Fibroblast of peridontal ligament (primary cell): ENCODE data around the gene CACNA1G.

Source experiments
- DNase-seq: peaks from one replicate; pipeline ENCODE4 v3.0.0-alpha.2; 2010; ENCODE audit errors: extremely low read depth

Gene CACNA1G

DNA sequence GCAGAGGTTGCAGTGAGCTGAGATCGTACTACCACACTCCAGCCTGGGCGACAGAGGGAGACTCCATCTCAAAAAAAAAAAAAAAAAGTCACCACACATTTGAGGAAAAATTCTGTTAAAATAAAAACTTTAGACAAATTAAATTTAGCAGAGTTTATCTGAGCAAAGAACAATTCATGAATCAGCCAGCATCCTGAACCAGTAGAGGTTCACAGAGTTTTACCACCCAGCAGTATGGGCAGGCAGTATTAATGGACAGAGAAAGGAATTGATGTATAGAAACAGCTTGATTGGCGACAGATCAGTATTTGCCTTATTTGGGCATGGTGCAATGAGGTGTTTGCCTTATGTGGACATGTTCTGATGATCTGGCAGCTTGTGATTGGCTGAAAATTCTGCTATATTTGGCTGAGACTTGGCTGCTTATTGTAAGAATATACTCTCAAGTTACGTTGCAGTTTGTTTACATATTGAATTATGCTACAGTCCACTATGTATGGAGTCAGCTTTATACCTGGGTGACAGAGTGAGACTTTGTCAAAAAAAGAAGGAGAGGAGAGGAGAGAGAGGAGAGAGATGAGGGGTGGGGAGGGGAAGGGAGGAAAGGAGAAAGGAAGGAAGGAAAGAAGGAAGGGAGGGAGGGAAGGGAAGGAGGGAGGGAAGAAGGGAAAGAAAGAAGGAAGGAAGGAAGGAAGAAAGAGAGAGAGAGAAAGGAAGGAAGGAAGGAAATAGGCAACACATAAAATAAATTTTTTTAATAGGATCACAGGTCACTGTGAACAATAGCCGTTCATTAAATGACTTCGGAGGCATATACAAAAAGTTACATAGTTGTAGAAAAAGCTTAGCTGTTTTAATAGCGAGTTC is 88.8 kb downstream of the CACNA1G start:
- DNase-seq: peak; percentile 18

DNA sequence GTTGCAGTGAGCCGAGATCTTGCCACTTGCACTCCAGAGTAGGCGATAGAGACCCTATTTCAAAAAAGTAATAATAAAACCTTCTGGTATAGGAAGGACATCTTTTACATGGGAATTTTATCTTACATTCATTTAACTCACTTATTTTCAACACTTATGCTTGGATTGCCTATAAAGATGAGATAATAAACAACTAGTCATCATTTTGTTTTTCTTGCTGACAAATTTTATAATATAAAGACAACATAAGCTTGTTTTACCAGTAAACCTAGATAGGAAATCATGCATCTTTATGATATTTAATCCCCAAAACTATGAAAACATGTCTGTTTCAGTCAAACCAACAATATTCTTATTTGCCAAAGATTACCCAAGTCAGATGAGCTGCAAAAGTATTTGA is 91.1 kb downstream of the CACNA1G start:
- no peak for DNase-seq

DNA sequence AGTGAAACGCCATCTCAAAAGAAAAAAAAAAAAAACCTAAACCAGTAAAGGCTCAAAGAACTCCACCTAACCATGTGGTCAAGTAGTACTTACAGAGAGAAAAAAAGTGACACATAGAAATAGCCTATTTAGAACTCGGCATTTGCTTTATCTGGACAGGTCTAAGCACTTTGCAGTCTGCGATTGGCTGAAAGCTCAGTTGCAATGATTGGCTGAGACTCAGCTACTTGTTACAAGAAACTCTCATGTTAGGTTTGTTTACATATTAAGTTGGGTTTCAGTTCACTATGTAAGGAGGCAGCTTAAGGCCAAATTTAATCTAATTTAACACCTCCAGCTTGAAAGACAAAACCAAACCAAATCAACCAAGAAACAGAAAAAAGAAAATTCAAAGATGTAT is 93.2 kb downstream of the CACNA1G start:
- no peak for DNase-seq

DNA sequence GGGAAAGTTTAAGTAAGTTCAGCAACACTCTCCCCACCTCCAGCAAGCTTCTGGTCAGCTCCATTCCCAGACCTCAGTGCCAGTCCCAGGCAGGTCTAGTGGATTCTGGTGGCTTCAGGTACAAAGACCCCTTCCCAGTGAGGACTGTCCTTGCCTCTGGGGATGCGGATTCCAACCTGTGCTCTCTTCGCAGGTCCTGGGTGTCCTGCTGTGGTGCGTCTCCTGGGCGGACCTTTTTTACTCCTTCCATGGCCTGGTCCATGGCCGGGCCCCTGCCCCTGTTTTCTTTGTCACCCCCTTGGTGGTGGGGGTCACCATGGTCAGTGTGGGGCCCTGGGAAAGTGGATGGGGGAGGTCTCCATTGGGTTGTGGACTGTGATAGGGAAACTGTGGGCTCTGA is 96.0 kb downstream of the CACNA1G start:
- DNase-seq: no peak

DNA sequence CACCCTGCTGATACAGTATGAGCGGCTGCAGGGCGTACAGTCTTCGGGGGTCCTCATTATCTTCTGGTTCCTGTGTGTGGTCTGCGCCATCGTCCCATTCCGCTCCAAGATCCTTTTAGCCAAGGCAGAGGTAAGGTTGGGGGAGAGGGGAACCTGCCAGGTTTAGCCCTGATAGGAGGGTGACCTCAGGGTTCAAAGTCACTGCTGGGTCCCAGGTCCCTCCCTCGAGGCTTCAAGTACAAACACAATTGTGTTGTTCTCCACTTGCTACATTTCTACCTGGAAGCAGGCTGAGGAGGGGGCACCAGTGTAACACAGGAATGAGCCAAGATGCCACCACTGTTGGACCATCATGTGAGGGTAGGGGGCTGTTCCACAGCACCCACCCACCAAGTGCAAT is 96.5 kb downstream of the CACNA1G start:
- DNase-seq: no peak

DNA sequence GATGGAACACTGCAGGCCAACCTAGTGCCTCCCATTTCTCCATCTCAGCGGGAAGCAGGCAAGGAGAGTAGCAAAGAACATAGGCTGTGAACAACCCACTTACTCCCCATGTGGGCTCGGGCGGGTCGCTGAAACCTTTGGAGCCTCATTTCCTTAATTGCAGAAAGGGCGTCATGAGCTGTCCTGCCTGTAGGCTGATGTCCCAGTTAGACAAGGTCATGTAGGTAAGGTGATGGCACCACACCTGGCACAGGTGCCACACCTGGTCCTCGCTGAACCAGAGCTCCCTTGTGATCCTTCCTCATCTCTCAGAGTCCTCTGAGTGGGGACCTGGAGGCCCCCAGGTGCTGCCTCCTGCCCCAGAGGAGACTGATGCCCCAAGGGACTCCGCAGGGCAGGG is 97.1 kb downstream of the CACNA1G start:
- DNase-seq: no peak

DNA sequence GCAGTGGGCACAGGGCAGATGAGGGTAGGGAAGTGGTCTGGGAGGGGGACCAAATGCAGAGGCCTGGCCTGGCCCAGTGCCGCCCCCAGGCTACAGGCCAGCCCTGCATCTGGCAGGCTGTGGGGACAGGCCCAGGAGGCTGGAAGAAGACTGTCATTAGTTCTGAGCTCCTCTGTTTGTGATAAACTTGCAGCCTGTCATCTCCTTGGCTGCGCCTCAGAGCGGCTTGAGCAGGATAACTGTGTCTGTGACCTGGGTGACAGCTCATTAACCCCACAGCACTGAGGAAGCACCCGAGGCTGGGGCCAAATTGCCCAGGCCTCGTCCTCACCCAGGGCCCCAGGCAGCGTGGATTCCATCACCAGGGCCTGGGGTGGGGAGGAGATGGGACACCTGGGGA is 98.1 kb downstream of the CACNA1G start:
- DNase-seq: no peak

DNA sequence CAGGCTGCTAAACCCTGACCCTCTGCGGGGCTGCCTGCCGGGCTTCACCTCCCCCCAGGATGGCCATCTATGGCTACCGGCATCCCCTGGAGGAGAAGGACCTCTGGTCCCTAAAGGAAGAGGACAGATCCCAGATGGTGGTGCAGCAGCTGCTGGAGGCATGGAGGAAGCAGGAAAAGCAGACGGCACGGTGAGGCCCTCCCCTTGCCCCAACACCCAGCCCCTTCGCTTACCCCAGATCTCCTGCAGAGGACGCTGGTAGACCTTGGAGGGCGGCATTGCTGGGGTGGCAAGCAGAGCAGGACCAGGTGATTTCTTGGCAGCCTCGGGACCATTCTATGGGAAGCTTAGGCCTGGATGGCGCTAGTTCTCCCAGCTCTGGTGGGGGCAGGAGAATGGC is 98.7 kb downstream of the CACNA1G start:
- no peak for DNase-seq

DNA sequence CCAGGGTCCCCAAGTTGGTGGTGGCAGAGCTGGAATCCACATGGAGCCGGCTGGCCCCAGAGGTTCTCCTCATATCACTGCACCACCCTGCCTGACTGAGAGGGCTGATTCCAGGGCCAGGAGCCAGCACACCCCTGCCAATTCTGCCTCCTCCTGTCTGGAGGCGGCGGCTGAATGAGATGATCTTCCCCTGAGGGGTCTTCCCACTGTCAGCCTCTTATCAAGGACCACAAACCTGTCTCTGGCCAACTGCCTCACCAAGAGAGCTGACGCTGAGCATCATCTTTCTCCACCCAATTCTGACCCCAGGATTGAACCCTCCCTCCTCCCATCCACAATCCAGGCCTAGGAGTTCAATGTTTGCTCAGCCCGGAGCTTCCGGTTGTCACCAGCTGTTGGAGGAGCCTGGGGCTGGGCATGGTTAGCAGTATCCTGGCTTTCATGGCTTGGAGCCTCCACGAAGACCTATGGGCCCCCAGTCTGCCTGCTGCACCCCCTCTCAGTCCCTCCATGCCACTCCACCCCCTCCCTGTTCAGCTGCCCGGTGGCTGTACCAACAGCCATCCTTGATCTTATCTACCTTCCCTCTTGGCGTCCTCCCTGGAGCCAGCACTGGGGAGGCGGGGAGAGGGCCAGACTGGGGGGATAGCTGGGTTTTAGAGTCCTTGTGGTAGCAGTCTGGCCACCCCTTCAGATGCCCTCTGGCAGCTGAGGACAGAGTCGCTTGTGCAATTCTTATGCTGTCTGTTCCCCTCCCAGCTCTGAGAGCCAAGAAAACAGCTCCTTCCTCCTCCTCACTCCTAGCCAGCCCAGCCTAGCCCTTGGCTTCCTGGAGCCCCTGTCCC is 99.7 kb downstream of the CACNA1G start:
- DNase-seq: peak; percentile 14

DNA sequence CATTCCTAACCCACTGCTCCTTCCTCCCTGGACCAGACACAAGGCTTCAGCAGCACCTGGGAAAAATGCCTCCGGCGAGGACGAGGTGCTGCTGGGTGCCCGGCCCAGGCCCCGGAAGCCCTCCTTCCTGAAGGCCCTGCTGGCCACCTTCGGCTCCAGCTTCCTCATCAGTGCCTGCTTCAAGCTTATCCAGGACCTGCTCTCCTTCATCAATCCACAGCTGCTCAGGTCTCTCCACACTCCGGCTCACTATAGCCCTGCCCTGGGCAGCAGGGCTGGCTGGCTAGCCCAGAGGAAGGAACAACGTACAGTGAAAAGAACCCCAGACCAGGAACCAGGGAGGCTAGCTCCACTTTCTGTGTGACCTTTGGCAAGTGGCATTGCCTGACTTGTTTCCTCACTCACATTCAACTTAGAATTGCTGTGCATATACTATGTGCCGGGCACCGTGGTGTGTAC is 100.4 kb downstream of the CACNA1G start:
- DNase-seq: no peak

DNA sequence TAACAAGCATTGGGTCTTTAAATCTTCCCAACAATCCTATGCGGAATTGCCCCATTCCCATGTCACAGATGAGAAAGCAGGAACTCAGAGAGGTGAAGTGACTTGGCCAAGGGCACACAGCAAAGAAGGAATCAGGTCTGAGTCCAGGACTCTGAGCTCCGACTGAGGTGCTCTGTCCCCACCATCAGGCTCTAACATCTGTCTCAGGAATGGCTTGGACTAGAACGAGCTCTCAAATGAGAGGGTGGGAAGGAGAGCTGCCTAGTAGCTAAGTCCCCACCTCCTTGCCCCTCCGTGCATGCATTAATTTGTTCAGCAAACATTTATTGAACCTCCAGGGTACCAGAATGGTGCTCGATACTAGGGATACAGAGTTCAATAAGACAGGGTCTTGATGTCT is 100.8 kb downstream of the CACNA1G start:
- DNase-seq: no peak

DNA sequence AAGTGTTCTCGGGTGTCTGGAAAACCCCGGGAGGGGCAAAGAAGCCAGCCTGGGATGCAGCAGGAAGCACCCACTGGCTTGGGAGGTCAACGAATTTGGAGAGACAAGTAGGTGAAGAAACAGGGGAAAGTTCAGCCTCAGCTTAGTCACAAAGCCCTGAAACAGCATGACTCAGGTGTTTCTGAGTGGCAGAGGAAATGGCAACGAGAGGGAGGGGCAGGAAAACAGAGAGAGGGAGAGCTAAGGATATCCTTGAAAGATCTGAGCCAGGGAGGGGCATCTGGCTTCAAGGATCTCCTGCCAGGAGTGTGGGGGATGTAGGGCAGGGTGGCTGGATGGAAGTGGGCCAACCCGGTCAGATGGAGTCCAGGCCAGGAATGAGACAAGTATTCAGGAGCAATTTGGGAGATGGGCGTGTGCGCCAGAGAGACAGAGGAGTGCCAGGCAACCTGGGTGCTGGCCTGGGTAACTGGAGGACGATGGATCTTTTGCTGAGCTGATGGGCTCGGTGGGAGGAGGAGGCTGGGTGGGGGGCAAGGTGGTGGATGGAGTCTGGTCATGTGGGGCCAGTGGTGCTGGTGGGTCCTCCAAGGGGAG is 101.4 kb downstream of the CACNA1G start:
- DNase-seq: peak; percentile 70

DNA sequence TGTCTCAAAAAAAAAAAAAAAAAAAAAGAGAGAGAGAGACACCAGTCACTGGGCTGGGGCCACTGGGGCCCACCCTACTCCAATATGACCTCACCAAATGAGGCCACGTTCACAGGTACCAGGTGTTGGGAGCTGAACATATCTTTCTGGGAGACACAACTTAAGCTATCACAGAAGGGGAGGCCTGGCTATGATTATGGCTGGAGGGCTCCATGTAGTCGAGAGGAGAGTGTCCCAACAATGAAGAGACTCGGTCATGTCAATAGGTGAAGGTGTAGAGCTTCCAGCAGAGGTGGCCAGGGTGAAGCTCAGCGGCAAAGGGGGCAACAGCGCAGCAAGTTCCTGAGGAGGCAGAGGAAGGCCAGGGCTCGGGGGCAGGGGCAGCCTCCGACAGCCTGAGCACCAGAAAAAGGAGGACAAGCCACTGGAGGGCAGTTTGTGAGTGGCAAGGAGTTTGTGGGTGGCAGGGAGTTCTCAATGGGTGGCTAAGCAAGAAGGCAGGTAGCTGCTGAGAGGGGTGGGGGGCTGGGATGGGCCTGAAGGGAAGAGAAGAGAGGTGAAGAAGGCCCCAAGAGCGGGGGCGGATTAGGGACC is 102.2 kb downstream of the CACNA1G start:
- no peak for DNase-seq

DNA sequence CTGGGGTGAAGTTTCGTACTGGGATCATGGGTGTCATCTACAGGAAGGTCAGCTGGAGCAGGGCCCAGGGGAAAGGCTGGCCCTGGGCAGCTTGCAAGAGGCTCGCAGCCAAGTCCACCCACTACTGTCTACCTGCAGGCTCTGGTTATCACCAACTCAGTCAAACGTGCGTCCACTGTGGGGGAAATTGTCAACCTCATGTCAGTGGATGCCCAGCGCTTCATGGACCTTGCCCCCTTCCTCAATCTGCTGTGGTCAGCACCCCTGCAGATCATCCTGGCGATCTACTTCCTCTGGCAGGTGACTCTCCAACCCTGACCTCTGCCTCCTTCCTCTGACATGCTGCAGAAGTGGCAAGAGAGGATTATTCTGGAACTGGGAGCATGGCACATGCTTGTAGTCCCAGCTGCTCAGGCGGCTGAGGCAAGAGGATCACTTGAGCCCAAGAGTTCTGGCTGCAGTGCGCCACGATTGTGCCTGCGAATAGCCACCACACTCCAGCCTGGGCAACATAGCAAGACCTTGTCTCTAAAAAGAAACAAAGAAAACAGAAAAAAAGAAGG is 103.4 kb downstream of the CACNA1G start:
- DNase-seq: no peak

DNA sequence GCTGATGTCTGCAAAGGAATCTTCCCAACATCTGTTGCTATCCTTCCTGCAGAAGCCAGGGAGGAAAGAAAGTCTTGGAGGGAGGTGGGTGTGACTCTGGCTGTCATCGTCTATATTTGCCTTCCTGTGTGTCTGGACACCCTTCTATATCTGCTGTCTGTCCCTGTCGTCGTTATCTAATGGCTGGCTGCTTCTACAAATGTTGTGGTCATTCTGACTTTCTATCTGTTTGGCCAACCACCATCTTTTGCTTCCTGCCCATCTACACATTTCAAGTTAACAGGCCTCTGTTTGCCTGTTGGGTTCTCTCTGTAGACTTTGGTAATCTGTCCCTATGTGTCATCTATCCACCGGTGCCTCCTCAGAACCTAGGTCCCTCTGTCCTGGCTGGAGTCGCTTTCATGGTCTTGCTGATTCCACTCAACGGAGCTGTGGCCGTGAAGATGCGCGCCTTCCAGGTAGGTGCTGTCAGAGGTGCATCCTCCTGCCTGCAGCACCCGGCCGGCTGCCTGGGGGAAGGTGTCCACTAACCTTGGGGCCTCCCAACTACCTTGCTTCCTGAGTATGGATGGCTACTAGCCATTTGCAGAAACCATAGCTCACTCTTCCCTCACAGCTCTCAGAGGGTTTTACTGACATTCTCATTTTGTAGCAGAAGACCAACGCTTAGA is 104.4 kb downstream of the CACNA1G start:
- DNase-seq: no peak

DNA sequence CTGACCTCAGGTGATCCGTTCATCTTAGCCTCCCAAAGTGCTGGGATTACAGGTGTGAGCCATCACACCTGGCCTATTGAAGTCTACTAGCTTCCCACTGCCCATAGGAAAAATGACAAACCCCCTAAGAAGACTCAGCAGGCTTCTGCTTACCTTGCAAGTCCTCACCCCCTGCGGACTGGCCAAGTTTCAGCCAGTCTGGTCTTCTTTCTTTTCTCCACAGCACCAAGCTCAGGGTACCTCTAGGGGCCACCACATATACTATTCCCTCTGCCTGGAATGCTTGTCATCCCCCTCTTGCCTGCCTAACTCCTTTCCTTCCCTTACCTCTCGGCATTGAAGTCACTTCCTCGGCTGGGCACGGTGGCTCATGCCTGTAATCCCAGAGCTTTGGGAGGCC is 105.3 kb downstream of the CACNA1G start:
- DNase-seq: no peak

DNA sequence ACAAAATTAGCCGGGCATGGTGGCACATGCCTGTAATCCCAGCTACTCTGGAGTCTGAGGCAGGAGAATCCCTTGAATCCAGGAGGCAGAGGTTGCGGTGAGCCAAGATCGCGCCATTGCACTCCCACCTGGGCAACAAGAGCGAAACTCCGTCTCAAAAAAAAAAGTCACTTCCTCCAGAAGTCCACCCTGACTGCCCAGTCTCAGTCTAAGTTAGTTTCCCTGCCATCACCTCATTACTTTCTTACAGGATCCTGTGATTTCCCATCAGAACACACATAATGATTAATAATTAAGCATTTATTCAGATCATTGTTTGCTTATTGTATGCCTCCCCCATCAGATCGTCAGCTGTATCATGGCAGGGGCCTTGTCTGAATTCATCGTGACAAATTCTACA is 105.8 kb downstream of the CACNA1G start:
- no peak for DNase-seq

DNA sequence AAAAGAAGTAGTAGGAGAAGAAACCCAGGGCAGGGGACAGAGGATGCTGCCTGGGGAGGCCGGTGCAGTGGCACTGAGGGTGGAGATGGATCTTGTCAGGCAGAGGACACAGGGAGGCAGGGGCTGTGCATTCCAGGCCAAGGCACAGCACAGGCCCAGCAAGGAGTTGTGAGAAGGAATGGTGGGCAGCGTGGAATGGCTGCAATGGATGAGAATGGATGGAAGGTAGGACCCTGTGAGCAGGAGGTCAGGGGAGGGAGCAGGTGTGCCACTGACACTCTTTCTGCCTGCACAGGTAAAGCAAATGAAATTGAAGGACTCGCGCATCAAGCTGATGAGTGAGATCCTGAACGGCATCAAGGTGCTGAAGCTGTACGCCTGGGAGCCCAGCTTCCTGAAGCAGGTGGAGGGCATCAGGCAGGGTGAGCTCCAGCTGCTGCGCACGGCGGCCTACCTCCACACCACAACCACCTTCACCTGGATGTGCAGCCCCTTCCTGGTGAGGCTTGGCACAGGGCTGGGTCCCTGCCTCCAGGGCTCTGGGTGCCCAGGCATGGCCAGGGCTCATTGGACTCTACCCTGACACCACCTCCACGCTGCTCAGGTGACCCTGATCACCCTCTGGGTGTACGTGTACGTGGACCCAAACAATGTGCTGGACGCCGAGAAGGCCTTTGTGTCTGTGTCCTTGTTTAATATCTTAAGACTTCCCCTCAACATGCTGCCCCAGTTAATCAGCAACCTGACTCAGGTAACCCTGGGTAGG is 106.9 kb downstream of the CACNA1G start:
- no peak for DNase-seq

DNA sequence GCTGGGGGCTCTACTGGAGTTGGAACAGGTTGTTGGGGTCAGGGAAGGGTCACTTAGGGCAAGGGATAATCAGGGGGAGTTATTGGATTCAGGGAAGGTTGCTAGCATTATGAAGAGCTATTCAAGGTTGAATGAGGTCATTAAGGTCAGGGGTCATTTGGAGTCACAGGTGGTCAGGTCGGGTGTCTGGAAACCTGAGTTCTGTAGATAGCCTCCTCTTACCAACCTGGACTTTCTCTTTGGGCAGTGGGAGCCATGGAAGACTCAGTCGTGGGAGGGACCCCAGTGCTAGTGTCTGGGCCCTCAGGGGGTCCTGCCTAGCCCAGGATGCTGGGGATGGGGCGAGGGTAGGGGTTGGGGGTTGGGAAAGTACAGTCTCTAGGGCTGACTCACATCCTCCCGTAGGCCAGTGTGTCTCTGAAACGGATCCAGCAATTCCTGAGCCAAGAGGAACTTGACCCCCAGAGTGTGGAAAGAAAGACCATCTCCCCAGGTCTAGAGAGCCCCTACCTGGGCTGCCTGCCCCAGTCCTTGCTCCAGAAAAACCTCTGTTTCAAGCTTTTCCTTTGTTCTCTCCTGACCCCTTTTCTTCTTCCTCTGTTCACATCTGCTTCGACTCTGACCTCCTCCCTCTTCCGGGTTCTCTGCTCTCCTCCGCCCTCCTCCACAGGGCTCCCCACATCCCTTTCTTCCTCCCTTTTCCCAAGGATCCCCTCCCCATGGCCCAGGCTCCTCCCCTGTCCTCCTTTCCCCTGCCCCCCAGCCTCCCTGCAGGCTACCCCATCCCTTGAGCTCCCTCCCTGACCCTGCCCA is 107.7 kb downstream of the CACNA1G start:
- DNase-seq: peak; percentile 13
